OCI-M2 (cell line): ENCODE measurements around the gene SLC30A2.

ENCODE experiments used
- DNase-seq: peaks from one replicate; lab custom pipeline; 2025; ENCODE audit not compliant: unreplicated experiment; lab: John Stamatoyannopoulos, UW

SLC30A2 gene

GRCh38 chr1:26023826-26024225 lies 22.1 kb downstream of the SLC30A2 start:
- DNase-seq: no peak

- DNase-seq: no peak
Observed at GRCh38 chr1:26023009-26023408, 22.9 kb downstream of the SLC30A2 start.

GRCh38 chr1:26022404-26022779 lies 23.5 kb downstream of the SLC30A2 start:
- DNase-seq: no peak

GRCh38 chr1:26021647-26022403 lies 24.1 kb downstream of the SLC30A2 start, which contains the start of gene EXTL1:
TSS of gene EXTL1 (plus strand) at chr1:26021775. CDS start at chr1:26022647, 872 bp downstream.
- DNase-seq: no peak

- DNase-seq: no peak
Observed at GRCh38 chr1:26020941-26021646, 24.8 kb downstream of the SLC30A2 start.

GRCh38 chr1:26020330-26020768 lies 25.6 kb downstream of the SLC30A2 start:
- no peak for DNase-seq

- no peak for DNase-seq
Observed at GRCh38 chr1:26019641-26020315, 26.1 kb downstream of the SLC30A2 start.

GRCh38 chr1:26017606-26018005 lies 28.3 kb downstream of the SLC30A2 start:
- no peak for DNase-seq

GRCh38 chr1:26016953-26017545 lies 28.9 kb downstream of the SLC30A2 start:
- DNase-seq: no peak

- DNase-seq: no peak
Observed at GRCh38 chr1:26016258-26016952, 29.5 kb downstream of the SLC30A2 start.

- DNase-seq: no peak
Observed at GRCh38 chr1:26015358-26015757, 30.6 kb downstream of the SLC30A2 start.

- DNase-seq: no peak
Observed at GRCh38 chr1:26014179-26014578, 31.7 kb downstream of the SLC30A2 start.

- no peak for DNase-seq
Observed at GRCh38 chr1:26012864-26013263, 33.1 kb downstream of the SLC30A2 start.

GRCh38 chr1:26010825-26011224 lies 35.1 kb downstream of the SLC30A2 start:
- DNase-seq: no peak

GRCh38 chr1:26009796-26010447 lies 36.0 kb downstream of the SLC30A2 start:
- no peak for DNase-seq

- DNase-seq: no peak
Observed at GRCh38 chr1:26006710-26007109, 39.2 kb downstream of the SLC30A2 start.

- no peak for DNase-seq
Observed at GRCh38 chr1:26005434-26006105, 40.3 kb downstream of the SLC30A2 start.

- DNase-seq: no peak
Observed at GRCh38 chr1:26003756-26004155, 42.2 kb downstream of the SLC30A2 start.

GRCh38 chr1:26003262-26003661 lies 42.7 kb downstream of the SLC30A2 start:
- DNase-seq: no peak
